Measurements from ENCODE around the gene CD58.

CD58 gene

GRCh38 chr1:116508984-116509980, 61.5 kb downstream of the CD58 start:
- no peak for DNase-seq (ENCODE audit: low read depth)

- DNase-seq (ENCODE audit: low read depth), result no peak
Measured at GRCh38 chr1:116508085-116508983, 62.5 kb downstream of the CD58 start.

- DNase-seq (ENCODE audit: low read depth), result no peak
Measured at GRCh38 chr1:116507631-116508030, 63.2 kb downstream of the CD58 start.

- DNase-seq (ENCODE audit: low read depth), result no peak
Measured at GRCh38 chr1:116506132-116507004, 64.5 kb downstream of the CD58 start.

GRCh38 chr1:116504308-116505156, 66.3 kb downstream of the CD58 start:
- DNase-seq (ENCODE audit: low read depth), result no peak

GRCh38 chr1:116503546-116504307, 67.1 kb downstream of the CD58 start:
- no peak for DNase-seq (ENCODE audit: low read depth)

GRCh38 chr1:116502671-116503314, 68.0 kb downstream of the CD58 start:
- DNase-seq (ENCODE audit: low read depth), result no peak

GRCh38 chr1:116501870-116502244, 69.0 kb downstream of the CD58 start:
- no peak for DNase-seq (ENCODE audit: low read depth)

GRCh38 chr1:116501125-116501869, 69.5 kb downstream of the CD58 start:
- no peak for DNase-seq (ENCODE audit: low read depth)

- no peak for DNase-seq (ENCODE audit: low read depth)
Measured at GRCh38 chr1:116498789-116499628, 71.8 kb downstream of the CD58 start.

GRCh38 chr1:116497656-116498055, 73.2 kb downstream of the CD58 start:
- no peak for DNase-seq (ENCODE audit: low read depth)

GRCh38 chr1:116496898-116497297, 73.9 kb downstream of the CD58 start:
- DNase-seq (ENCODE audit: low read depth), result no peak

- no peak for DNase-seq (ENCODE audit: low read depth)
Measured at GRCh38 chr1:116496380-116496779, 74.4 kb downstream of the CD58 start.

GRCh38 chr1:116495535-116495934, 75.3 kb downstream of the CD58 start:
- no peak for DNase-seq (ENCODE audit: low read depth)

GRCh38 chr1:116494745-116495144, 76.1 kb downstream of the CD58 start:
- no peak for DNase-seq (ENCODE audit: low read depth)

GRCh38 chr1:116494353-116494692, 76.5 kb downstream of the CD58 start:
- no peak for DNase-seq (ENCODE audit: low read depth)

- DNase-seq (ENCODE audit: low read depth), result no peak
Measured at GRCh38 chr1:116493484-116494352, 77.1 kb downstream of the CD58 start.

All from GM04503 (cell line).